Spinal cord (tissue), 4 donors: ENCODE results near the gene AUP1. TPM values are rescaled to one million over a fixed set of nuclear protein-coding genes. Genes with fewer than 3 reads are reported as not detected.

ENCODE experiments used
- polyA plus RNA-seq, 2 donors: library from polyadenylated mRNA; unstranded; fragments of 120-200 nt; gene quantifications; one replicate each; pipeline ENCODE4 v1.2.1, GENCODE V29; 2013; ENCODE audit not compliant: insufficient read length in 2 of 2
- total RNA-seq, 2 donors: library from RNA; depleted of rRNA in 1 of 2; stranded (reverse); fragments of 120-200 nt in 1 of 2; fragments of >200 nt in 1 of 2; gene quantifications; one replicate each; pipeline versions ENCODE4 v1.2.3 to v1.2.4, GENCODE V29; 2013 to 2014

Gene AUP1
- total and polyA plus RNA-seq, 4 donors: 62.6 to 131 (median 104) TPM

Other genes with a start within 250 kb of the AUP1 start
- 10 to 100 TPM in 1 of 2 donors, 1 to 10 TPM in 1; 1.2 to 22.3 TPM for gene SLC4A5, start 186.3 kb downstream of the AUP1 start, total RNA-seq
- gene SLC4A5, start 186.3 kb downstream of the AUP1 start, polyA plus RNA-seq: 1 to 10 TPM; 2.4 to 3.9 TPM
- gene DCTN1, start 149.4 kb downstream of the AUP1 start, total RNA-seq: 100 to 1,000 TPM in 1 of 2 donors, 10 to 100 TPM in 1; 99.4 to 117 TPM
- gene DCTN1, start 149.4 kb downstream of the AUP1 start, polyA plus RNA-seq: 100 to 1,000 TPM; 277 to 296 TPM
- 1 to 10 TPM; 1.2 to 4.7 TPM for gene C2orf81, start 108.1 kb downstream of the AUP1 start, total RNA-seq
- gene C2orf81, start 108.1 kb downstream of the AUP1 start, polyA plus RNA-seq: 1 to 10 TPM; 5.9 TPM
- gene WDR54, start 108.0 kb downstream of the AUP1 start, total RNA-seq: 10 to 100 TPM; 17.0 to 37.6 TPM
- 10 to 100 TPM; 37.7 to 40.5 TPM for gene WDR54, start 108.0 kb downstream of the AUP1 start, polyA plus RNA-seq
- gene RTKN, start 87.8 kb downstream of the AUP1 start, total RNA-seq: 10 to 100 TPM; 32.9 to 52.5 TPM
- gene RTKN, start 87.8 kb downstream of the AUP1 start, polyA plus RNA-seq: 10 to 100 TPM; 66.9 to 76.5 TPM
- 10 to 100 TPM in 1 of 2 donors, 1 to 10 TPM in 1; 9.1 to 34.7 TPM for gene INO80B, start 74.6 kb downstream of the AUP1 start, total RNA-seq
- gene INO80B, start 74.6 kb downstream of the AUP1 start, polyA plus RNA-seq: 10 to 100 TPM; 22.1 to 38.7 TPM
- gene WBP1, start 71.3 kb downstream of the AUP1 start, total RNA-seq: 10 to 100 TPM; 25.8 to 86.5 TPM
- 100 to 1,000 TPM; 110 to 140 TPM for gene WBP1, start 71.3 kb downstream of the AUP1 start, polyA plus RNA-seq
- gene MOGS, start 64.3 kb downstream of the AUP1 start, total RNA-seq: 10 to 100 TPM; 22.7 to 38.0 TPM
- 10 to 100 TPM; 34.5 to 42.2 TPM for gene MOGS, start 64.3 kb downstream of the AUP1 start, polyA plus RNA-seq
- 10 to 100 TPM; 12.7 to 80.6 TPM for gene MRPL53, start 57.0 kb downstream of the AUP1 start, total RNA-seq
- gene MRPL53, start 57.0 kb downstream of the AUP1 start, polyA plus RNA-seq: 10 to 100 TPM; 52.3 to 56.7 TPM
- gene CCDC142, start 46.7 kb downstream of the AUP1 start, total RNA-seq: 10 to 100 TPM; 20.8 to 23.4 TPM
- 10 to 100 TPM in 1 of 2 donors, 1 to 10 TPM in 1; 9.3 to 18.6 TPM for gene CCDC142, start 46.7 kb downstream of the AUP1 start, polyA plus RNA-seq
- gene TTC31, start 46.6 kb downstream of the AUP1 start, total RNA-seq: 10 to 100 TPM in 1 of 2 donors, 1 to 10 TPM in 1; 5.6 to 15.1 TPM
- gene TTC31, start 46.6 kb downstream of the AUP1 start, polyA plus RNA-seq: 10 to 100 TPM; 21.5 to 21.8 TPM
- gene LBX2, start 30.1 kb downstream of the AUP1 start, total RNA-seq: under 1 TPM in 1 of 2 donors, not detected in 1; 0.33 TPM
- gene LBX2, start 30.1 kb downstream of the AUP1 start, polyA plus RNA-seq: under 1 TPM in 1 of 2 donors, not detected in 1; 0.69 TPM
- 10 to 100 TPM; 10.0 to 21.5 TPM for gene PCGF1, start 22.0 kb downstream of the AUP1 start, total RNA-seq
- gene PCGF1, start 22.0 kb downstream of the AUP1 start, polyA plus RNA-seq: 10 to 100 TPM; 16.9 to 21.3 TPM
- under 1 TPM in 1 of 2 donors, not detected in 1; 0.69 TPM for gene TLX2, start 15.3 kb downstream of the AUP1 start, total RNA-seq
- under 1 TPM; 0.11 to 0.27 TPM for gene TLX2, start 15.3 kb downstream of the AUP1 start, polyA plus RNA-seq
- gene DQX1, start 3.5 kb downstream of the AUP1 start, total RNA-seq: under 1 TPM in 1 of 2 donors, not detected in 1; 0.28 TPM
- under 1 TPM; 0.32 to 0.62 TPM for gene DQX1, start 3.5 kb downstream of the AUP1 start, polyA plus RNA-seq
- gene HTRA2, start 227 bp upstream of the AUP1 start, total RNA-seq: 10 to 100 TPM; 32.0 to 47.2 TPM
- gene HTRA2, start 227 bp upstream of the AUP1 start, polyA plus RNA-seq: 10 to 100 TPM; 55.8 to 57.3 TPM
- gene LOXL3, start 24.2 kb upstream of the AUP1 start, total RNA-seq: 10 to 100 TPM; 10.5 to 18.2 TPM
- gene LOXL3, start 24.2 kb upstream of the AUP1 start, polyA plus RNA-seq: 10 to 100 TPM; 18.1 to 18.8 TPM
- gene DOK1, start 25.0 kb upstream of the AUP1 start, total RNA-seq: 10 to 100 TPM in 1 of 2 donors, 1 to 10 TPM in 1; 7.5 to 14.5 TPM
- 10 to 100 TPM; 11.0 to 14.2 TPM for gene DOK1, start 25.0 kb upstream of the AUP1 start, polyA plus RNA-seq
- under 1 TPM; 0.33 to 0.69 TPM for gene M1AP, start 118.6 kb upstream of the AUP1 start, total RNA-seq
- gene M1AP, start 118.6 kb upstream of the AUP1 start, polyA plus RNA-seq: 1 to 10 TPM; 1.1 to 1.3 TPM
- gene SEMA4F, start 124.5 kb upstream of the AUP1 start, total RNA-seq: 10 to 100 TPM in 1 of 2 donors, 1 to 10 TPM in 1; 7.3 to 17.2 TPM
- 10 to 100 TPM; 23.0 to 27.6 TPM for gene SEMA4F, start 124.5 kb upstream of the AUP1 start, polyA plus RNA-seq